HG02938 (cell line): ENCODE measurements around the gene ARHGAP4.

Experiments
- ATAC-seq: cut with Tn5 transposase; IDR thresholded peaks from one replicate; pipeline ENCODE4 v1.9.1; 2021; ENCODE audit warnings: mild to moderate bottlenecking, moderate library complexity; ENCODE audit not compliant: unreplicated experiment

The ARHGAP4 gene

DNA sequence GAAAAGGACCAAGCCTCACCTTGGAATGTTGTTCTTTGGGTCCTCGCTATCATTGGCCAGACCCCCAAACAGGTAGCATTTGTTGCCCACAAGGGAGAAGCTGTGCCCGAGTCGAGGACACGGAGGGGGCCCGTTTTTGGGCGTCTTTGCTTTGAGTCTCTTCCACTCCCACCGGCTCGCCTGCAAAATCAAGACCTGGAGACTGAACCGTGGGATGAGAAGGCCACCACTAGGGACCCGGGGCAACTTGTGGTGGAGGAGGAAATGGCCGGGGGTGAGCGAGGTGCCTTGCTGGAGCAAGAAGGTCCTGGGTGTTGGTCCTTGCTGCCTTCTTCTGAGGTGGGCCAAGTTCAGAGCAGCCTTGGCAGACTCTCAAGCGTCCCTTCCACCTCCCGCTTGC lies 38.0 kb upstream of the ARHGAP4 start:
- ATAC-seq: no peak

DNA sequence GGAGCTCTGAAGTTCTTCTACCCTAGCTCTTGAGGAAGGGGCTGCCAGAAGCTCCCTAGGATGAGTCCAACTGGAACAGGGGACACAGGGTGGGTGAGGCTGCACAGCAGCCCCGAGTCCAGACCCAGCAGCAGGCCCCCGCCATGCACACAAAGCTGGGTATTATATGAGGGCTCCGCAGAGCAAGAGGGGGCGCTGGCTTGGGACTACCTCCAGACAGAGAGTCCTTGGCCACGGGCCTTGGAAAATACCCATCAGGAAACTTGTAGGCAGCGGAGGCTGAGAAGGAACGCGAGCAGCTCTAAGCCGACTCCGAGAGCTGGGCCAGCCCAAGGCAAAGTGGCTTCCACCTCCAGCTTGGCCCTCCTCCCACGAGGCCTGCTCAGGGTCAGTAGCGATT lies 37.5 kb upstream of the ARHGAP4 start:
- no peak for ATAC-seq

DNA sequence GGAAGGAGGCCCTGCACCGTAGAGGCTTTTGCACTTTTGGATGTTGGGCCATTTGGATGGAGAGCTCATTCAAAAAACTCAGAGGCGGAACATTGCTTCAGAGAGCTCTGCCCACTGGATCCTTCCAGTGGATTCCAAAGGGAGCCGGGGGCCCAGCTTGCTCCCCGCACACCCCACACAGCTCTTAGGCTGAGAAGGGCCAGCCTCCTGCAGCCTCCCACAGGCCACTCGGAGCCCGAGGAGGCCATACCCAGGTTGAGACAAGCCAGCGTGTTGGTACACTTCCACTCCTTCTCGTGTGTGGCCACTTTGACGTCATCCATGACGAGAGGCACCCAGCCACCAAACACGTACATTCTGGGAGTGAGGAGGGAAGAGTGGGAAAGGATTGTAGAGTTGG lies 35.2 kb upstream of the ARHGAP4 start:
- no peak for ATAC-seq

DNA sequence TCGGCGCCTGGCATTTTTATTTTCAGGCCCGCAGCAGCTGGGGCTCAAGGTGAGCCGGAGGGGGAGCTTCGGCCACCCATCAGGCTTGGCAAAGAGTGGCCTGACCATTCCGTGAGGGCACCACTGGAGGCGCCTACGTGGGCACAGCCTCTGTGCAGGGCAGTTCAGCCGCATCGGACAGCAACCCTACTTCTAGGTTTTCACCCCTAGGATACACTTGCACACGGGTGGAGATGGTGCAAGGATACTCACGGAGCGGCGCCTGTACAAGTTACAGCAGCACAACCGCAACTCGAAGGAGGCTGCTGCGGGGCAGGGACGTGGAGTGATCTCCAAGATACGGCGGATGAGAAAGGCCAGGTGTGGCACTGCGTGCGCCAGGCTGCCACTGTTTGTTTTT lies 34.7 kb upstream of the ARHGAP4 start:
- no peak for ATAC-seq

DNA sequence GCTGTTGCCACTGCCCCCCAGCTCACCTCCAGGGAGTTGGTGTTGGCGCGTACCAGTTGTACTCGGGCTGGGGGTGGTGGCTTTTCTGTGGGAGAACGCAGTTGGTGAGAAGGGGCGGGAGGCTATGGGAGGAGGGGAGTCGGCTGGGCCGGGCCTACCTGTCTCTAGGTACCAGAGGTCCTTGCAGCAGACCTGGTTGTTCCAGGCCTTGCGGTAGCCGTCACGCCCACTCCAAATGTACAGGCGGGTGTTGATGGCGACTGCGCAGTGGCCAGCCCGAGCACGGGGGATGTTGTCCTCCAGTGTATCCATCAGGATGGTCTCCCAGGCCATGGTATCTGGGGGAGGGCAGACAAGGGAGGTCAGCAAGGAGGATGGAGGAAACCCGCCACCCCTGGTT lies 34.0 kb upstream of the ARHGAP4 start:
- ATAC-seq: no peak

DNA sequence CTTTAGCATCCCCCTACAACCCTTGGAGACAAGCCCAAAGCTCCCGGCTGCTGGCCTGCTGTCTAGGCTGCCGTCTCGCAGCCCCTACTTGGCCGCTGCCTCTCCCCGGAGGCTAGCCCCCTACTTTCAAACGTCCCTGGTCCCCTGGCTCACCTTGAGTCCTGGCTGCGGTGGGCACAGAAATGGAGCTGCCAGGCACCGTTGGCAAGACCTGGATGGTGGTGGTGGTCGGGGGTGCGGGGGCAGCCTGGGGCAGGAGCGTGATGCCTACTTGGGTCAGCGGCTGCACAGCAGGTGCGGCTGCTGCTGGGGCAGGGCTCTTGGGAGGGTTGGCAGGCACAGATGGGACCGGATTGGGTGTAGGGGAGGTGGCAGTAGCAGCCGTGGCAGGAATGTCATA lies 33.6 kb upstream of the ARHGAP4 start:
- no peak for ATAC-seq

DNA sequence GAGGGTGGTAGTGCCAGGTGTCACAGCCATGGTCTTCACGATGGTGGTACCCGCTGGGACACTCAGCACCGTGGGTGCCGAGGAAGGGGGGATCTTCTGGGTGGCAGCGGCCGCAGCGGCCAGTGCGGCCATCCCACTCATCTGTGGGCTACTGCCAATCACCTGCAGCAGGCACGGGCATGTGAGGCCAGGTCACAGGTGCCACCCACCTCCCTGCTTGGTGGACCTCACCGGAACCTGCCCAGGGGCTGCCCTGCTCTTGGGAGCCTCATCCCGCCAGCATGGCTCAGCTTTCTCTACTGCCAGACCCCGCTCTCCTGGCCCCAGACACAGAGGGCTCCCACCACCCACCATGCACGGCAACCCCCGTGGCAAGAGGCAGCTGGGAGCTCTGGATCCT lies 32.5 kb upstream of the ARHGAP4 start:
- no peak for ATAC-seq

DNA sequence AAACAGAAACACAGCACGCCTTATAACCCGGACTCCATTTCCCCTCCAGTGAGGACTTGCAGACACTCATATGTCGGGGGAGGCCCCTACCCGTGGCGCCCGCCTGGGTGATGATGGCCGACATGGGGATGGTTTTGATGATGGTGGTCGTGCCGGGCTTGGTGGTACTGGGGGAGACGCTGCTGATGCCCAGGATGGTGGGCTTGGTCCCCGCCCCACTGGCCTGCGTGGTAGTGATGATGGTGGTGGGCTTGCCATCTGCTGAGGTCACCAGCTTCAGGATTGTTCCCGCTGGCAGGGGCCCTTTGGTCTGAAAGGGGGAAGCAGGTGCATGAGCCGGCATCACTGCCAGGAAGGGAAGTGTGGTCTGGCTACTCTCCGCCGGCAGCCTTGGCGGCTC lies 31.2 kb upstream of the ARHGAP4 start:
- no peak for ATAC-seq

DNA sequence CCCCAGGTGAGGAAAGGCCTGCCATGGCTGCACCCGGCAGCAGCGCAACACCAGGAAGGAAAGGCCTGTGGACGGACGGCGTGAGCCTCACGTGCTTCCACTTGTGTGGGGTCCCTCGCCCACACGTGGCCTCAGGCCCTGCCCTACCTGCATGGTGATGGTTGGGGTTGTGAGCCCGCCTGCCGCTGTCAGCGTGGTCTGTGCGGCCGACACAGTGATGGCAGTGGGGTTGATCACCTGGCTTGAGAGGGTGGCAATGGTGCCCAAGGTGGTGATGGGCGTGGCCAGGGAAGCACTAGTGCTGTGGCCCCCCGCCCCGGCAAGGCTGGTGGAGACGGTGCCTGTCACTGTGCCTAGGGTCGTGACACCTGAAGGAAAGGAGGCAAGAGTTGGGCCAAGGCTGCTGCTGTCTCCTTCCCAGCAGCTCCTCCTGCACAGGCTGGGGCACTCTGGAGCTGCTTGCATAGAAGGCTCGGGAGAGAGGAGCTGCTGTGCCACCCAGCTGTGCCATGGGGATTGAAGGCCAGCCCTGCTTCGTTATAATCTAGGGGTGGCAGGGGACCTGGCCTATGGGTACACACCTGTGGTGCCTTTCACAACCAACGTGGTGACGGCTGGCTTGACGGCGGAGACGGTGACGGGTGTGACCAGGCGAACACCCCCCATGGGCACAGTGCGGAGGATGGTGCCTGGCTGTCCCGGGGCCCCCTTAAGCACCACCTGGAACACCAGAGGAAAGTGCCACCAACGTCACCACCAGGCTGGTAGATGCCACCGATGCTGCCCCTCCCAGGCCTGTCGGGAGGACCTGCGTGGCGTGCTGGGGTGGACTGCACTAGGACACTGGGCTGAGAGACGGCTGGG lies 30.2 kb upstream of the ARHGAP4 start:
- ATAC-seq: no peak

DNA sequence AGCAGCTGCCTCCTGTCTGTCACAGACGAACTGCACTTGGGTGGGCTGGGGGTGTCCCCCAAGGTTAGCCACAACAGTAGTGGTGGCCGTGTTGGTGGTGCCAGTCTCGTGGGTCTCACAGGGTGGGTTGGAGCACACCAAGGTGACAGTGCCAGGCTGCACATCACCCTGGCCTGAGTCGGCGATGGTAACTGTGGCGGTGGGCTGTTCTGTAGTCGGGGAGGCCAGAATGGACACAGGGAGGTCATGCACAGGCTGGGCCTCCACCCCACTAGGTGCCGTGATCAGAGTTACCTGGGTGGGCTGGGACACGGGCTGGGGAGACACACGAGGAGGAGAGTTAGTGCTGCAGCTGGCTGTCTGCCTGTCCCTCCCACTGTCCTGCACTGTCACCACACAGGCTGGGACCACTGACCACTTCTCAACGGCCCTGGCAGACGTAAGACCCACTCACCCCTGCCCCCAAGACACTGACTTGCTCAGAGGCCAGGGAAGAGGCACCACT lies 29.2 kb upstream of the ARHGAP4 start:
- no peak for ATAC-seq

DNA sequence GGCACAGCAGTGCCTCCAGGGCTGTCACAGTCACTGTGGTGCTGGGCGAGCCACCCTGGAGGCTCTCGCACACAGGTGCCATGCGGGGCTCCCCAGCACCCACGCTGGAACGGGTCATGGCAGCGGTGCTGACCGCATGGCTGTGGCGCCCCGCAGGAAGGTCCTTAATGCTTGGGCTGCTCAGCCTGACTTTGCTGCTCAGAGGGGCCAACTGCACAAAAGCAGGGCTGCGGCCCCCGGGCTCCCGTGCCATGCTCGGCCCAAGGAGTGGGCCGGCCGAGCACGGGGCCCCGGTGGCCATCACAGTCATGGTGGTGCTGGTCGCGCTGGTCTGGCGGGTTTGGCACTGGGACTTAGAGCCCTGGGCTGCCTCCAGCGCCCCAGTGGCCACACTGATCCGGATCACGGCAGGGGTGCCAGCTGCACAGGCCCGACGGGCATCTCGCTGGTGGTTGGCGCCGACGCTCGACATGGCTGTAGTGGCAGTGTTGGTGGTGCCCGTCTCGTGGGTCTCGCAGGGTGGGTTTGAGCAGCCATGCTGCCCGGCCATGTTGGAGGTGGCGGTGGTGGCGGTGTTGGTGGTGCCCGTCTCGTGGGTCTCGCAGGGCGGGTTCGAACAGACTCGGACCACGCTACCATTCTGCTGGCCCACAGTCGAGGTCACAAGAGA lies 28.6 kb upstream of the ARHGAP4 start:
- no peak for ATAC-seq

DNA sequence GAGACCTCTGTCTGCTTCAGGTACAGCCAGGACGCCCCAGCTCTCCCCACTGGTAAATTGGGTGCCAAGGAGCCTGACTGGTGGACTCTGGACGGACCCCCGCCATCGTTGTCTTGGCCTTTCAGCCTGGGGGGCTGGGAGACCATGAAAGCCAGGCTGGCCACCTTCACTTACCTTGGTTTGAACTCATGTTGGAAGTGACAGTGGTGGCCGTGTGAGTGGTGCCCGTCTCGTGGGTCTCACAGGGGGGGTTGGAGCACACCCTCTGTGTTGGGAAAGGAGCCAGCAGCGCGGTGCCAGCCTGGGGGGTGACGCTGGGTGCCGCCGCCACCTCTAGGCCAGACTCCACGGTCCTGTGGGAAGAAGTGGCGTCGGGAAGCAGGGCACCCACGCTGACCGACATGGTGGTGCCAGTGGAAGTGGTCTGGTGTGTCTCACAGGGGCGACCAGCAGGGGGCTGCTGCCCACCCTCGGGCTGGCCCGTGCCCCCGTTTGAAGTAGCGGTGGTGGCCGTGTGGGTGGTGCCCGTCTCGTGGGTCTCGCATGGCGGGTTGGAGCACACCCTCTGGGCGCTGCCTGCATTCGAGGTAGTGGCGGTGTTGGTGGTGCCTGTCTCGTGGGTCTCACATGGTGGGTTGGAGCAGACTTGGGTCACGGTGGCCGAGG lies 28.0 kb upstream of the ARHGAP4 start:
- ATAC-seq: no peak

DNA sequence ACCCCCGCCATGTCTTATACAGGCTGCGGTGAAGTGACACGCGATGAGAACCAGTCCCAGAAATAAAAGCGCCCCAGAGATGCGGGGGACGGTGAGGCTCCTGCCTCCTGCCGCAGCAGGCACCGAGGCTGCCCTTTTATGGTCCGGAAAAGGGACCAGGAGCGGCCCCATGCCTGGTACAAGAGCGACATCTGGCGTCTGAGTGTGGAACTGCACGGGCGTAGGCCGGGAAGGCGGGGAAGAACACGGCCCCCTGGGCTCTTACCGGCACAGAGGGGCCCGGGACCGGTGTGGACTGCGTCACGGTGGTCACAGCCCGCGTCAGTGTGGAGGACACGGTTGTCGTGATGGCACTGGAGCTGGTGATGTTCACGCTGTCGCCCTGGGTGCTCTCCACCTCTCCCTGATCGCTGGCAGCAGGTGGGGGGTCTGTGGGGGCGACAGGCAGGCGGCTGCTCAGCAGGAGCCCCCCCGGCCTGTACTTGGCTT lies 27.3 kb upstream of the ARHGAP4 start:
- ATAC-seq: no peak

DNA sequence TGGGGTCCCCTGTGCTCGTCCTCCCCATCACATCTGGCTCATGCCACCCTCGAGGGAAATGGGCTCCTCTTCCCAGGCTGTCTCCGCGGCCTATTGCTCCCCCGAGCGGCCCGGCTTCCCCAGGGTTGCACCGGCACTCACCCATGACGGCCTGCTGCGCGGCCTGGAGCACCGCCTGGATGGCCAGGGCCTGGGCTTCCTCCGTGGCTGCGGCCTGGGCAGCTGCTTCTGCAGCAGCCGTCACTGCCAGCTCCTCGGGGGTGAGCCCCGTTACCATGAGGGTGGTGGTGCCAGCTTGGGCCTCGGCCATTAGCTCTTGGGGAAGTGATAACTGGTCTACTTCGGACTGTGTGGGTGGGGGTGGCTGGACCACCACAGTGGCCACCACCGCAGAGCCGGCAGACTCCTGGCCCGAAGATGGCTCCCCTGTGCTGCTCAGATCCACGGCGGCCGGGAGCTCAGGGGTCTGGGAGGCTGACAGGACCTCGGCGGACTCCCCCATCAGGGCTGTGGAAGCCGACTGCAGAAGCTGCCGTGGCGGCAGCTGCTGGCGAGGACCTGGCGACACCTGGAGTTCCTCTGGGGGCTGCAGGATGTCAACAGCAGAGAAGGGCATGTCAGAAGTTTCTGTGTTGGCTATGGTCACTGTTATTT lies 26.4 kb upstream of the ARHGAP4 start:
- ATAC-seq: no peak

DNA sequence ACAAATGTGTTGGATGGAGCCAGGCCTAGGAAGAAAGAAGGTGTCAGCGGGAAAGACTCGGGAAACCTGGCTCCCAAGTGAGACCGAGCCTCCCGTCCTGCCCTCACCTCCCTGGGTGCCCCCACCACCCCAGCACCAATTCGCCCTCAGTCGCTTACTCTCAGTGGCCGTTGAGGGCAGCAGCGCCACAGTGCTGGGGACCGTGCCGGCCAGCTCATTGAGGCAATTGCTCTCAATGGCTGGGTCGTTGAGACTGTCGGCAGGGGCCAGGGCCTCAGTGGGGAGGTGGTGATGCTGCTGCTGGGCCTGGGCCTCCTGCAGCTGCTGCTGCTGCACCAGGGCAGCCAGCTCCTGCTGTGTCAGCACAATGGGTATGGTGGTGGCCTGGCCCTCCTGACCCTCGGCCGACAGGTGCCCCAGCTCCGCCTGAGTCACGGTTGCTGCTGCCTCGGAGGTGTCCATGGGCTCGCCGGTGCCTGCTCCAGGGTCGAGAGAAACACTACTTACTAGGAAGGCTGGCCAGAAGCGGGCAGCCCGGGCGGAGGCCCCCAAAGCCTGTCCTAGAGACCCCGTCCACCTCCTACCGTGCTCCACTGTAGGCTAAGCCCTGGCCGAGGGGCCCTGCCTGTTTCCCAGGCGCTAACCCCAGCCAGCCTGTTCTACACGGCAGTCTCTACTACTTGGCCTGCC lies 25.8 kb upstream of the ARHGAP4 start:
- ATAC-seq: no peak

DNA sequence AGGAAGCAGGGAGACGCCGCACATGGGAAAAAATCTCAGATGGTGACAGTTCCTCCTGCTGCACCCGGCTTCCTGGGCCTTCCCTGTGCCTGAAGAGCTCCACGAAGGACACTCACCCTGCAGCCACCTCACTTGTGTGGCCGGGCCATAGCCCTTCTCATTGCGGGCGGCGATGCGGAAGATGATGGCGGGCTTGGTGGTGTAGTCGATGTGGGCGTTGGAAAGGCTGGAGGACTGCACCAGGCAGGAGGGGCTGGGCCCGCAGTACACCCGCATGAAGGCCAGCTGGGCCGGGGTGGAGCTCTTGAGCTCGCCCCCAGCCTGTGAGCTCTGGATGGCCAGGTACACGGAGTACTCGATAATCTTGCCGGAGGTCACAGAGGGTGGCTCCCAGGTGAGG lies 24.1 kb upstream of the ARHGAP4 start:
- ATAC-seq: no peak

DNA sequence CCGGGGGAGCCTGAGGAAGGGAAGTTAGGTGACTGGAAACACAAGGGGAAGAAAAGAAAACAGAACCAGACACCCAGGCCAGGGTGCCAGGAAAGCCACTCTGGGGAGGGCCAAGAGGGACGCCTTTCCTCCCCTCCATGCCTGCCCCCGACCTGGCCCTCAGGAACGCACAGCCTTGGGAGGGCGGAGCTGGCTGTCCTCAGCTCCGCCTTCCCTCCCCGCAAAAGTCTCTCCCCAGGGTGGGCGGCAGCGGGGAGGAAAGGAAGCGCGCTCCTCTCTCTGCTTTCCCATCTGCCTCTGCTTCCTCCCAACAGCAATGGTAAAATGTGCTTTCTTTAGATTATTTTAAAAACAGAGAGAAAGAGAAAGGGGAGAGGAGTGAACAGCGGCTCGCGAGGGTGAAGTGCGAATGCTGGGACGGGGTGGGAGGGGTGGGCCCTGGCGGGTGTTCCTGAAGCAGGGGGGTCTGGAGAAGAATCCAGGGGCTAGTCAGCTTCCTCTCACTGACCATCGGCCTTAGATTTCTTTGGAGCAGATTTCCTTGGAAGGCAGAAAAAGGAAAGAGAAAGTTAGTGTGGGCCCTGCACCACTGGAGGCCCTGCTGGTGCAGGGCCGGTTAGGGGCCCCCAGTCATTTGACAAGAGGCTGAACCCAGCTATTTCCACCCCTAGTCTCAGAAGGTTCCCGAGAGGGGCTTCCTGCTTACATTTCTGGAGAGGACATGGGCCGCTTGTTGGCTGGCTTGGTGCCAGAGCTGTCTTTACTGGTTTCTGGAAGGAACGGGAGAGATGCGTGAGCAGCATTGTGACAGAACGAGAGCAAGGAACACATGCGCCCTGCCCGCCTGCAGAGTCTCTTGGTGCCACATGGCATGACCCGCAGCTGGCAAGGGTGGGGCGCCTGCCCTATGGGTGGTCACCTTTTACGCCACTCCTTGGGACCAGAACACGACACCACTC lies 23.1 kb upstream of the ARHGAP4 start:
- ATAC-seq: no peak

DNA sequence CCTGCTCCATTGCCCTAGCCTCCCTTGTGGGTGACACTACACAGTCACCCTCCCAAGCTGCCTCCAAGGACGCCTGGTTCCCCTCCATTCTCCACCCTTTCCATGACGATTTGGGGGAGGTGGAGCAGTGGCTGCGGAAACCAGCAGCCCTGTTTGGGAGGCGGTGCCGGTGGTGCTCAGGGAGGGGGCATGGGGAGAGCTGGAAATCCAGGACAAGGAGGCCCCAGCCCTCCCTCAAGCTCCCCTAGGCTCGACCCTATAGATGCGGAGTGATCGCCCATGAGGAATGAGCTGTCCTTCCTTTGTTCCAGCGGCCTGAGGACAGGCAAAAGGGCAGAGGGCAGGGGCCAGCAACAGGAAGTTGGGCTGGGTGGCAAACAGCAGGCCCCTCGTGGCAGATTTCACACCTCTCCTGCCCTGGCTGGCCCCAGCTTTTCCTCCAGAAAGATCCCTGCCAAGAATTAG lies 22.0 kb upstream of the ARHGAP4 start:
- no peak for ATAC-seq
